H9 (cell line): Measurements from ENCODE around the gene PDE2A. TPM values are rescaled to one million over a fixed set of nuclear protein-coding genes. Genes with fewer than 3 reads are reported as not detected.

Source experiments
- DNase-seq: peaks from one replicate; pipeline ENCODE4 v3.0.0-alpha.2; 2017
- H2AFZ ChIP-seq: one replicate; pipeline ENCODE4 v1.6.1; 2013; ENCODE audit warnings: mild to moderate bottlenecking, low read length, control low read depth, moderate library complexity
- H2AK5ac ChIP-seq: 2 replicates; pipeline ENCODE4 v1.6.1; 2013; ENCODE audit warnings: low read length, control low read depth, mixed read lengths; ENCODE audit not compliant: insufficient read length
- H2BK120ac ChIP-seq: one replicate; pipeline ENCODE4 v1.6.1; 2013; ENCODE audit warnings: low read depth, mild to moderate bottlenecking, low read length, control low read depth, inconsistent platforms; ENCODE audit not compliant: poor library complexity, severe bottlenecking
- H2BK12ac ChIP-seq: 2 replicates; pipeline ENCODE4 v1.6.1; 2013; ENCODE audit warnings: low read length, control low read depth, mixed read lengths, low read depth; ENCODE audit not compliant: insufficient read length
- H2BK15ac ChIP-seq: 2 replicates; pipeline ENCODE4 v1.6.1; 2013; ENCODE audit warnings: low read depth, low read length, control low read depth
- H2BK20ac ChIP-seq: one replicate; pipeline ENCODE4 v1.6.1; 2013; ENCODE audit warnings: low read depth, mild to moderate bottlenecking, low read length, control low read depth, inconsistent platforms; ENCODE audit not compliant: poor library complexity, severe bottlenecking
- H2BK5ac ChIP-seq: 2 replicates; pipeline ENCODE4 v1.6.1; 2013; ENCODE audit warnings: low read length, control low read depth, mixed read lengths; ENCODE audit not compliant: insufficient read length
- H3K14ac ChIP-seq: 2 replicates; pipeline ENCODE4 v1.6.1; 2013; ENCODE audit warnings: low read length, control low read depth; ENCODE audit not compliant: insufficient read depth
- H3K18ac ChIP-seq: 2 replicates; pipeline ENCODE4 v1.6.1; 2013; ENCODE audit warnings: low read depth, mild to moderate bottlenecking, mixed read lengths, low read length, control low read depth; ENCODE audit not compliant: insufficient read length
- H3K23ac ChIP-seq: 2 replicates; pipeline ENCODE4 v1.6.1; 2013; ENCODE audit warnings: low read length, control low read depth, mixed read lengths, low read depth; ENCODE audit not compliant: insufficient read length
- H3K23me2 ChIP-seq: 2 replicates; pipeline ENCODE4 v1.6.1; 2013; ENCODE audit warnings: low read depth, mild to moderate bottlenecking, mixed read lengths, low read length, control low read depth; ENCODE audit not compliant: insufficient read length, poor library complexity, severe bottlenecking
- H3K27ac ChIP-seq: 2 replicates; pipeline ENCODE4 v1.5.1; 2013; ENCODE audit warnings: low read length, control low read depth, mixed read lengths, low read depth; ENCODE audit not compliant: insufficient read length
- H3K27me3 ChIP-seq: 2 replicates; pipeline ENCODE4 v1.6.1; 2013; ENCODE audit warnings: low read length, control low read depth, inconsistent platforms; ENCODE audit not compliant: insufficient read depth
- H3K4ac ChIP-seq: 2 replicates; pipeline ENCODE4 v1.6.1; 2013; ENCODE audit warnings: low read depth, mild to moderate bottlenecking, control low read depth, inconsistent platforms, low read length, moderate library complexity
- H3K4me1 ChIP-seq: 2 replicates; pipeline ENCODE4 v1.6.1; 2013; ENCODE audit warnings: low read length, control low read depth, inconsistent platforms; ENCODE audit not compliant: insufficient read depth
- H3K4me2 ChIP-seq: 2 replicates; pipeline ENCODE4 v1.6.1; 2013; ENCODE audit warnings: low read length, control low read depth, mixed read lengths; ENCODE audit not compliant: insufficient read length, insufficient read depth
- H3K56ac ChIP-seq: 2 replicates; pipeline ENCODE4 v1.6.1; 2013; ENCODE audit warnings: low read depth, mild to moderate bottlenecking, mixed read lengths, low read length, control low read depth; ENCODE audit not compliant: insufficient read length
- H3K79me1 ChIP-seq: 2 replicates; pipeline ENCODE4 v1.6.1; 2013; ENCODE audit warnings: low read depth, mild to moderate bottlenecking, moderate library complexity, low read length, control low read depth, inconsistent platforms; ENCODE audit not compliant: insufficient read depth, poor library complexity, severe bottlenecking
- H3K79me2 ChIP-seq: 2 replicates; pipeline ENCODE4 v1.6.1; 2013; ENCODE audit warnings: low read length, control low read depth, inconsistent platforms; ENCODE audit not compliant: insufficient read depth
- H3K9ac ChIP-seq: 2 replicates; pipeline ENCODE4 v1.6.1; 2013; ENCODE audit warnings: low read length, control low read depth, mixed read lengths; ENCODE audit not compliant: insufficient read length; ENCODE audit errors: extremely low read depth
- H3K9me3 ChIP-seq: one replicate; pipeline ENCODE4 v1.6.1; 2013; ENCODE audit warnings: low read depth, low read length, inconsistent platforms; ENCODE audit not compliant: control insufficient read depth
- H3T11ph ChIP-seq: one replicate; pipeline ENCODE4 v1.6.1; 2013; ENCODE audit warnings: mild to moderate bottlenecking, low read length, control low read depth, inconsistent platforms
- H4K20me1 ChIP-seq: one replicate; pipeline ENCODE4 v1.6.1; 2013; ENCODE audit not compliant: control insufficient read depth, insufficient read length, insufficient read depth
- H4K5ac ChIP-seq: 2 replicates; pipeline ENCODE4 v1.6.1; 2013; ENCODE audit warnings: low read depth, mild to moderate bottlenecking, mixed read lengths, low read length, control low read depth; ENCODE audit not compliant: insufficient read length
- H4K8ac ChIP-seq: replicated peaks from 2 replicates; pipeline ENCODE4 v1.6.1; 2013; ENCODE audit warnings: low read length, control low read depth, mixed read lengths, low read depth; ENCODE audit not compliant: insufficient read length
- H4K91ac ChIP-seq: 2 replicates; pipeline ENCODE4 v1.6.1; 2013; ENCODE audit warnings: low read depth, mild to moderate bottlenecking, moderate library complexity, mixed read lengths, low read length, control low read depth; ENCODE audit not compliant: insufficient read length
- H3K27ac Mint-ChIP-seq, 3 experiments: 2 replicates in 2 of 3; 3 replicates in 1 of 3; pipeline ENCODE4 v1.8.0; 2020 to 2021; ENCODE audit warnings: mixed read lengths in 3 of 3, mild to moderate bottlenecking in 1 of 3, moderate library complexity in 1 of 3
- H3K27me3 Mint-ChIP-seq: 2 replicates; pipeline ENCODE4 v1.8.0; 2021; ENCODE audit warnings: low read depth, mild to moderate bottlenecking, moderate library complexity, mixed read lengths
- H3K36me3 Mint-ChIP-seq, 3 experiments: 2 replicates in 2 of 3; 3 replicates in 1 of 3; pipeline ENCODE4 v1.8.0; 2020 to 2021; ENCODE audit warnings: low read depth in 3 of 3, mixed read lengths in 3 of 3; ENCODE audit not compliant: insufficient read depth in 1 of 3
- H3K4me1 Mint-ChIP-seq, 2 experiments: 2 replicates each; pipeline ENCODE4 v1.8.0; 2020; ENCODE audit warnings: mixed read lengths in 2 of 2
- H3K4me3 Mint-ChIP-seq, 2 experiments: 2 replicates in 1 of 2; 3 replicates in 1 of 2; pipeline ENCODE4 v1.8.0; 2020 to 2021; ENCODE audit warnings: mild to moderate bottlenecking in 2 of 2, mixed read lengths in 2 of 2, moderate library complexity in 1 of 2
- H3K9me3 Mint-ChIP-seq, 2 experiments: 2 replicates in 1 of 2; 3 replicates in 1 of 2; pipeline ENCODE4 v1.8.0; 2020; ENCODE audit warnings: mild to moderate bottlenecking in 2 of 2, mixed read lengths in 2 of 2, moderate library complexity in 1 of 2
- WGBS: extraction: QIAGEN DNeasy Blood & Tissue Kit; methylation state at CpG from one replicate; pipeline ENCODE4 v1.1.7; 2013; ENCODE audit warnings: missing lambda C conversion rate, low lambda C conversion rate, mixed read lengths; ENCODE audit not compliant: insufficient read length; ENCODE audit errors: extremely low coverage; 5-methylcytosine and 5-hydroxymethylcytosine counted together
- total RNA-seq: library from RNA; stranded (reverse); gene quantifications from 2 replicates; pipeline ENCODE4 v1.2.1, GENCODE V29; 2021
- TF ChIP-seq, protein P1 (sequence below): fragments of 200-600 bp; sonication (generic); conservative IDR thresholded peaks from 3 replicates; pipeline ENCODE4 v1.8.0; 2021; ENCODE audit warnings: antibody characterized with exemption, mild to moderate bottlenecking

The PDE2A gene
- total RNA-seq, 1 experiment from 2014 or later: 3.4 TPM

DNA sequence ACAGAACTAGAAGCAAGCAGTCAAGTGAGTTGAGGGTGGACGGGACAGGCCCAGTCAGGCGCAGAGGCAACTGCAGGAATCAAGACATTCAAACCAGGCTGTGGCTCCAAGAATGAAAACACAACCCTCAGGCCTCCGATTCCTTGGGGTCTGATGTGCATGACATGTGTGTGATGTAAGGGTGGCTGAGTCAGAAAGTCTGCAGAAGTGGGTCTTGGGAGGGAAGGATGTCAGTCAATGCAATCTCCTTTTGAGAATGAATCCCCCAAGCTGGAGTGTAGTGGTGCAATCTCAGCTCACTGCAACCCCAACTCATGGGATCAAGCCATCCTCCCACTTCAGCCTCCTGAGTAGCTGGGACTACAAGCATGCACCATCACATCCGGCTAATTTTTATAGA is 15.9 kb upstream of the PDE2A start:
- Histone ChIP-seq H3K56ac (no peak overlapping the region), H4K8ac (no peak overlapping the region), H3K4me2 (no peak overlapping the region), H2BK120ac (no peak overlapping the region), H3K27ac (no peak overlapping the region), H3K14ac (no peak overlapping the region), H3K9me3 (no peaks in the 10 kb centered on the region), H2BK5ac (no peak overlapping the region), H3K4ac (no peak overlapping the region), H3K9ac (no peak overlapping the region), H2BK12ac (no peak overlapping the region), H2BK15ac (no peak overlapping the region), H3K23ac (no peak overlapping the region), H3K23me2 (no peaks in the 10 kb centered on the region), H2BK20ac (no peak overlapping the region), H3K18ac (no peak overlapping the region), H3K4me1 (no peaks in the 10 kb centered on the region), H2AK5ac (no peak overlapping the region), H3K79me2 (no peaks in the 10 kb centered on the region), H2AFZ (no peak overlapping the region), H3K79me1 (no peaks in the 10 kb centered on the region), H4K91ac (no peak overlapping the region), H3T11ph (no peak overlapping the region), H4K5ac (no peak overlapping the region), H3K27me3 (no peaks in the 10 kb centered on the region), H4K20me1 (no peaks in the 10 kb centered on the region)
- no peak for DNase-seq
- H3K36me3 Mint-ChIP-seq: peaks cover 10 to 62% (median 41%) of the 10 kb centered on the region in 3 experiments; a peak in 6 of 7 replicates
- H3K27ac Mint-ChIP-seq: no peak overlapping the region; a peak in 2 of 7 replicates
- no peaks in the 10 kb centered on the region for H3K9me3 Mint-ChIP-seq
- no CpG with 5 or more reads among the region's 4 CpGs for WGBS
- no peaks in the 10 kb centered on the region for H3K4me1 Mint-ChIP-seq
- H3K27me3 Mint-ChIP-seq: no peaks in the 10 kb centered on the region; the same call in 1 of the 2 replicates
- no peak overlapping the region for H3K4me3 Mint-ChIP-seq
- TF ChIP-seq, protein P1, sequence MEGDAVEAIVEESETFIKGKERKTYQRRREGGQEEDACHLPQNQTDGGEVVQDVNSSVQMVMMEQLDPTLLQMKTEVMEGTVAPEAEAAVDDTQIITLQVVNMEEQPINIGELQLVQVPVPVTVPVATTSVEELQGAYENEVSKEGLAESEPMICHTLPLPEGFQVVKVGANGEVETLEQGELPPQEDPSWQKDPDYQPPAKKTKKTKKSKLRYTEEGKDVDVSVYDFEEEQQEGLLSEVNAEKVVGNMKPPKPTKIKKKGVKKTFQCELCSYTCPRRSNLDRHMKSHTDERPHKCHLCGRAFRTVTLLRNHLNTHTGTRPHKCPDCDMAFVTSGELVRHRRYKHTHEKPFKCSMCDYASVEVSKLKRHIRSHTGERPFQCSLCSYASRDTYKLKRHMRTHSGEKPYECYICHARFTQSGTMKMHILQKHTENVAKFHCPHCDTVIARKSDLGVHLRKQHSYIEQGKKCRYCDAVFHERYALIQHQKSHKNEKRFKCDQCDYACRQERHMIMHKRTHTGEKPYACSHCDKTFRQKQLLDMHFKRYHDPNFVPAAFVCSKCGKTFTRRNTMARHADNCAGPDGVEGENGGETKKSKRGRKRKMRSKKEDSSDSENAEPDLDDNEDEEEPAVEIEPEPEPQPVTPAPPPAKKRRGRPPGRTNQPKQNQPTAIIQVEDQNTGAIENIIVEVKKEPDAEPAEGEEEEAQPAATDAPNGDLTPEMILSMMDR: no peak
